NB4 (cell line): ENCODE measurements around the gene ASPG.

Experiments used
- DNase-seq: peaks from one replicate; pipeline ENCODE4 v3.0.0; 2010; ENCODE audit warnings: low read depth
- H3K4me3 ChIP-seq: one replicate; pipeline ENCODE4 v1.5.1; 2011; ENCODE audit warnings: mild to moderate bottlenecking, low read depth, low read length, moderate library complexity
- CTCF ChIP-seq: IDR thresholded peaks from one replicate; pipeline ENCODE4 v1.5.1; 2012; ENCODE audit warnings: low read depth, low read length
- MAX ChIP-seq: IDR thresholded peaks from 2 replicates; pipeline ENCODE4 v1.6.1; 2011; ENCODE audit warnings: low read depth, low read length
- MYC ChIP-seq: IDR thresholded peaks from 2 replicates; pipeline ENCODE4 v1.6.1; 2011; ENCODE audit warnings: low read depth, low read length
- POLR2A ChIP-seq: IDR thresholded peaks from 2 replicates; pipeline ENCODE4 v1.6.1; 2011; ENCODE audit warnings: mild to moderate bottlenecking; ENCODE audit not compliant: insufficient read length; ENCODE audit errors: extremely low read depth

ASPG gene

GRCh38 chr14:104107611-104108569 lies 22.4 kb downstream of the ASPG start:
- TF ChIP-seq MAX, result no peak
- TF ChIP-seq MYC, result no peak
- TF ChIP-seq CTCF, result no peak
- TF ChIP-seq POLR2A, result no peak
- H3K4me3 ChIP-seq, result no peak overlapping the region
- DNase-seq, result no peak

GRCh38 chr14:104108570-104109541 lies 23.4 kb downstream of the ASPG start:
- TF ChIP-seq MAX, result no peak
- no peak for TF ChIP-seq CTCF
- TF ChIP-seq POLR2A, result no peak
- TF ChIP-seq MYC, result no peak
- no peak overlapping the region for H3K4me3 ChIP-seq
- DNase-seq, result no peak

- DNase-seq, result no peak
- no peak overlapping the region for H3K4me3 ChIP-seq
- TF ChIP-seq MAX (no peak), POLR2A (no peak), MYC (no peak), CTCF (no peak)
Observed at GRCh38 chr14:104109731-104110361, 24.3 kb downstream of the ASPG start.

- H3K4me3 ChIP-seq, result no peak overlapping the region
- TF ChIP-seq MYC, result no peak
- TF ChIP-seq POLR2A, result no peak
- no peak for TF ChIP-seq MAX
- no peak for TF ChIP-seq CTCF
- DNase-seq, result no peak
Observed at GRCh38 chr14:104110491-104111209, 25.1 kb downstream of the ASPG start.
